Neural cell (in vitro differentiated cells): ENCODE measurements around the gene CA6.

Experiments used
- EP300 ChIP-seq: fragments of 450-650 bp; conservative IDR thresholded peaks from 2 replicates; pipeline ENCODE4 v1.6.1; 2014; ENCODE audit warnings: antibody characterized with exemption, mild to moderate bottlenecking, moderate library complexity; ENCODE audit not compliant: poor library complexity, severe bottlenecking
- EZH2 ChIP-seq: fragments of 200-600, 300-800 bp; shearing (Covaris generic), sonication (generic); IDR thresholded peaks from 2 replicates; pipeline ENCODE4 v1.6.1; 2014; ENCODE audit warnings: antibody characterized with exemption, low read length, borderline replicate concordance, mild to moderate bottlenecking; ENCODE audit not compliant: insufficient read depth, poor library complexity, severe bottlenecking
- MXI1 ChIP-seq: fragments of 450-650 bp; conservative IDR thresholded peaks from 2 replicates; pipeline ENCODE4 v1.6.1; 2014; ENCODE audit warnings: antibody characterized with exemption, mild to moderate bottlenecking; ENCODE audit not compliant: poor library complexity, severe bottlenecking
- POLR2AphosphoS5 ChIP-seq: IDR thresholded peaks from 2 replicates; pipeline ENCODE4 v1.6.1; 2012
- RAD21 ChIP-seq: fragments of 450-650 bp; conservative IDR thresholded peaks from 2 replicates; pipeline ENCODE4 v1.6.1; 2014; ENCODE audit warnings: antibody characterized with exemption, mild to moderate bottlenecking, moderate library complexity
- SMC3 ChIP-seq: fragments of 450-650 bp; conservative IDR thresholded peaks from 2 replicates; pipeline ENCODE4 v1.6.1; 2014; ENCODE audit warnings: antibody characterized with exemption, mild to moderate bottlenecking, moderate library complexity; ENCODE audit not compliant: poor library complexity
- TAF1 ChIP-seq: IDR thresholded peaks from 2 replicates; pipeline ENCODE4 v1.6.1; 2012; ENCODE audit warnings: low read depth
- TF ChIP-seq, protein P1 (sequence below): fragments of 450-650 bp; IDR thresholded peaks from 2 replicates; pipeline ENCODE4 v1.5.1; 2014; ENCODE audit warnings: antibody characterized with exemption, mild to moderate bottlenecking, moderate library complexity; ENCODE audit not compliant: poor library complexity, severe bottlenecking

- no peak for TF ChIP-seq POLR2AphosphoS5
- TF ChIP-seq, protein P1, sequence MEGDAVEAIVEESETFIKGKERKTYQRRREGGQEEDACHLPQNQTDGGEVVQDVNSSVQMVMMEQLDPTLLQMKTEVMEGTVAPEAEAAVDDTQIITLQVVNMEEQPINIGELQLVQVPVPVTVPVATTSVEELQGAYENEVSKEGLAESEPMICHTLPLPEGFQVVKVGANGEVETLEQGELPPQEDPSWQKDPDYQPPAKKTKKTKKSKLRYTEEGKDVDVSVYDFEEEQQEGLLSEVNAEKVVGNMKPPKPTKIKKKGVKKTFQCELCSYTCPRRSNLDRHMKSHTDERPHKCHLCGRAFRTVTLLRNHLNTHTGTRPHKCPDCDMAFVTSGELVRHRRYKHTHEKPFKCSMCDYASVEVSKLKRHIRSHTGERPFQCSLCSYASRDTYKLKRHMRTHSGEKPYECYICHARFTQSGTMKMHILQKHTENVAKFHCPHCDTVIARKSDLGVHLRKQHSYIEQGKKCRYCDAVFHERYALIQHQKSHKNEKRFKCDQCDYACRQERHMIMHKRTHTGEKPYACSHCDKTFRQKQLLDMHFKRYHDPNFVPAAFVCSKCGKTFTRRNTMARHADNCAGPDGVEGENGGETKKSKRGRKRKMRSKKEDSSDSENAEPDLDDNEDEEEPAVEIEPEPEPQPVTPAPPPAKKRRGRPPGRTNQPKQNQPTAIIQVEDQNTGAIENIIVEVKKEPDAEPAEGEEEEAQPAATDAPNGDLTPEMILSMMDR, result no peak
- TF ChIP-seq EP300, result no peak
- no peak for TF ChIP-seq SMC3
- TF ChIP-seq RAD21, result no peak
- no peak for TF ChIP-seq EZH2
- no peak for TF ChIP-seq MXI1
- TF ChIP-seq TAF1, result no peak
These were observed 62.6 kb downstream of the CA6 start for GRCh38 chr1:9008236-9008635.
